SK-N-MC (cell line): ENCODE measurements around the gene ZDHHC15.
"Not testable (repeated sequence)": the region's sequence is repeated elsewhere in the genome, so short reads cannot be mapped to it uniquely, and the experiment has no call there.

Experiments used
- EZH2 ChIP-seq: fragments of 200-600 bp; sonication (generic); IDR thresholded peaks from one replicate; pipeline ENCODE4 v1.6.1; 2017; ENCODE audit warnings: antibody characterized with exemption
- FOXP2 ChIP-seq: optimal IDR thresholded peaks from 2 replicates; pipeline ENCODE3; 2011; ENCODE audit warnings: mild to moderate bottlenecking, moderate library complexity; ENCODE audit not compliant: insufficient read depth; ENCODE audit errors: extremely low read length, control extremely low read depth
- POLR2AphosphoS5 ChIP-seq: IDR thresholded peaks from 2 replicates; pipeline ENCODE4 v1.6.1; 2012; ENCODE audit warnings: mild to moderate bottlenecking, low read depth, low read length, borderline replicate concordance

- TF ChIP-seq POLR2AphosphoS5, EZH2, FOXP2: not testable (repeated sequence)
These were observed 115.7 kb downstream of the ZDHHC15 start for GRCh38 chrX:75407153-75407552.
